Spleen (tissue), 11 donors: ENCODE results near the gene GPR161. TPM values are rescaled to one million over a fixed set of nuclear protein-coding genes. Genes with fewer than 3 reads are reported as not detected.
"Not testable (repeated sequence)": the region's sequence is repeated elsewhere in the genome, so short reads cannot be mapped to it uniquely, and the experiment has no call there.

ENCODE experiments used
- DNase-seq: peaks from one replicate; pipeline ENCODE4 v3.0.0-alpha.2; 2020
- H3K27ac ChIP-seq, 8 donors: fragments of 200-600 bp; sonication (generic) in 7 of 8; 1 replicate in 4 of 8; 2 replicates in 4 of 8; pipeline versions ENCODE4 v1.5.0 to v1.8.0; 2016 to 2021; ENCODE audit warnings: inconsistent platforms in 4 of 8, mild to moderate bottlenecking in 4 of 8, moderate library complexity in 1 of 8
- H3K27me3 ChIP-seq, 7 donors: fragments of 200-600 bp; sonication (generic) in 6 of 7; replicated peaks in 1 of 7; 1 replicate in 4 of 7; 2 replicates in 3 of 7; pipeline versions ENCODE4 v1.5.0 to v1.8.0; 2016 to 2021; ENCODE audit warnings: inconsistent platforms in 3 of 7, mild to moderate bottlenecking in 1 of 7
- H3K36me3 ChIP-seq, 6 donors: fragments of 200-600 bp; sonication (generic) in 5 of 6; 1 replicate in 4 of 6; 2 replicates in 2 of 6; pipeline versions ENCODE4 v1.5.0 to v1.8.0; 2016 to 2021; ENCODE audit warnings: inconsistent platforms in 2 of 6
- H3K4me1 ChIP-seq, 6 donors: fragments of 200-600 bp; sonication (generic) in 5 of 6; 1 replicate in 3 of 6; 2 replicates in 3 of 6; pipeline versions ENCODE4 v1.5.0 to v1.8.0; 2016 to 2021; ENCODE audit warnings: inconsistent platforms in 3 of 6
- H3K4me3 ChIP-seq, 8 donors: fragments of 200-600 bp; sonication (generic) in 7 of 8; 1 replicate in 4 of 8; 2 replicates in 4 of 8; pipeline versions ENCODE4 v1.5.0 to v1.8.0; 2016 to 2021; ENCODE audit warnings: inconsistent platforms in 4 of 8, mild to moderate bottlenecking in 4 of 8, moderate library complexity in 2 of 8
- H3K9me3 ChIP-seq, 8 donors: fragments of 200-600 bp; sonication (generic) in 7 of 8; 1 replicate in 4 of 8; 2 replicates in 4 of 8; pipeline versions ENCODE4 v1.5.0 to v1.8.0; 2016 to 2021; ENCODE audit warnings: inconsistent platforms in 4 of 8
- POLR2A ChIP-seq, 3 donors: fragments of 450-650 bp; IDR thresholded peaks; one replicate each; pipeline ENCODE4 v1.5.1; 2017; ENCODE audit warnings: antibody characterized with exemption in 3 of 3, mild to moderate bottlenecking in 1 of 3
- POLR2AphosphoS5 ChIP-seq, 3 donors: sonication (generic); formaldehyde crosslinking; IDR thresholded peaks; one replicate each; pipeline ENCODE4 v1.5.1; 2017; ENCODE audit warnings: antibody characterized with exemption in 3 of 3
- WGBS, 5 donors: extraction: QIAGEN DNeasy Blood & Tissue Kit in 3 of 5; methylation state at CpG; one replicate each; pipeline versions ENCODE4 v1.1.5 to v1.1.7; 2013 to 2018; 5-methylcytosine and 5-hydroxymethylcytosine counted together
- intact Hi-C: fragments of 100-400 bp; cut with DNase I; formaldehyde crosslinking; loops from one replicate; pipeline ENCODE4 v1.15.0; 2023; ENCODE audit warnings: low total_unique reads
- polyA plus RNA-seq, 3 donors: library from polyadenylated mRNA; stranded (reverse); fragments of 200-250 nt; gene quantifications; one replicate each; pipeline ENCODE4 v1.2.1, GENCODE V29; 2013
- total RNA-seq, 7 donors: library from RNA; depleted of rRNA in 3 of 7; stranded (reverse); fragments of >200 nt in 3 of 7; fragmentation: NEBNext Ultra II Directional in 4 of 7; extraction: Animal tissue kit (Norgen Biotek cat#: 25700) in 4 of 7; gene quantifications; one replicate each; pipeline versions ENCODE4 v1.1.0 to v1.2.1, GENCODE V29; 2016 to 2021
- TF ChIP-seq, protein P1 (sequence below), 11 experiments: fragments of 200-600 bp in 7 of 11; fragments of 450-650 bp in 4 of 11; sonication (generic) in 4 of 11; IDR thresholded peaks in 8 of 11; conservative IDR thresholded peaks in 3 of 11; 1 replicate in 7 of 11; 2 replicates in 4 of 11; pipeline versions ENCODE4 v1.4.0 to v1.8.0; 2016 to 2021; ENCODE audit warnings: antibody characterized with exemption in 11 of 11, inconsistent platforms in 4 of 11, mild to moderate bottlenecking in 1 of 11
- donor health status: healthy with polysubstance abuse.
- donor health status: DM: no; HTN: no; CAD: no; lungs with moderate emphysema.
- donor health status: DM: no; HTN: no; CAD: no.
- donor health status: Bipolar disorder and iron deficiency.
- donor health status: healthy.
- donor health status: DM: no; HTN: no; CAD: no.
- donor health status: DM: yes; HTN: yes; CAD: no.

Gene GPR161
- total and polyA plus RNA-seq, 10 donors, result 0.53 to 5.5 (median 3.6) TPM

DNA sequence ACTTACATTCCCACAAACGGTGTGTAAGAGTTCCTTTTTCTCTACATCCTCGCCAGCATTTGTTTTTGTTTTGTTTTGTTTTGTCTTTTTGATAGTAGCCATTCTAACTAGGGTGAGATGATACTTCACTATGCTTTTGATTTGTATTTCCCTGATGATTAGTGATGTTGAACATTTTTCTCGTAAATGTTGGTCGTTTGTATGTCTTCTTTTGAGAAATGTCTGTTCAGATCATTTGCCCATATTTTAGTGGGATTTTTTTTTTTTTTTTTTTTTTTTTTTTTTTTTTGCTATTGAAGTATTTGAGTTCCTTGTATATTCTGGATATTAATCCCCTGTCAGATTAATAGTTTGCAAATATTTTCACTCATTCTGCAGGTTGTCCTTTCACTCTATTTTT is 19.2 kb upstream of the GPR161 start:
- no peak overlapping the region for H3K4me3 ChIP-seq
- H3K27ac ChIP-seq, result no peak overlapping the region
- DNase-seq, result no peak
- TF ChIP-seq, protein P1, sequence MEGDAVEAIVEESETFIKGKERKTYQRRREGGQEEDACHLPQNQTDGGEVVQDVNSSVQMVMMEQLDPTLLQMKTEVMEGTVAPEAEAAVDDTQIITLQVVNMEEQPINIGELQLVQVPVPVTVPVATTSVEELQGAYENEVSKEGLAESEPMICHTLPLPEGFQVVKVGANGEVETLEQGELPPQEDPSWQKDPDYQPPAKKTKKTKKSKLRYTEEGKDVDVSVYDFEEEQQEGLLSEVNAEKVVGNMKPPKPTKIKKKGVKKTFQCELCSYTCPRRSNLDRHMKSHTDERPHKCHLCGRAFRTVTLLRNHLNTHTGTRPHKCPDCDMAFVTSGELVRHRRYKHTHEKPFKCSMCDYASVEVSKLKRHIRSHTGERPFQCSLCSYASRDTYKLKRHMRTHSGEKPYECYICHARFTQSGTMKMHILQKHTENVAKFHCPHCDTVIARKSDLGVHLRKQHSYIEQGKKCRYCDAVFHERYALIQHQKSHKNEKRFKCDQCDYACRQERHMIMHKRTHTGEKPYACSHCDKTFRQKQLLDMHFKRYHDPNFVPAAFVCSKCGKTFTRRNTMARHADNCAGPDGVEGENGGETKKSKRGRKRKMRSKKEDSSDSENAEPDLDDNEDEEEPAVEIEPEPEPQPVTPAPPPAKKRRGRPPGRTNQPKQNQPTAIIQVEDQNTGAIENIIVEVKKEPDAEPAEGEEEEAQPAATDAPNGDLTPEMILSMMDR (IDR thresholded peaks at IDR 0.05 in 8 of 11, conservative IDR thresholded peaks at IDR 0.05 in 3 of 11), result no peak
- TF ChIP-seq POLR2A (IDR thresholded peaks at IDR 0.05) (no peak), POLR2AphosphoS5 (IDR thresholded peaks at IDR 0.05) (no peak)
- WGBS, 5 donors, result 59 to 88% (median 68%) methylated on average over 4 of the region's 4 CpGs
- intact Hi-C loops, result no loop called here
- H3K4me1 ChIP-seq, result no peaks in the 10 kb centered on the region
- H3K36me3 ChIP-seq, result no peaks in the 10 kb centered on the region
- H3K27me3 ChIP-seq, result no peaks in the 10 kb centered on the region
- peaks cover 0 to 46% (median 37%) of the 10 kb centered on the region in 8 donors for H3K9me3 ChIP-seq

DNA sequence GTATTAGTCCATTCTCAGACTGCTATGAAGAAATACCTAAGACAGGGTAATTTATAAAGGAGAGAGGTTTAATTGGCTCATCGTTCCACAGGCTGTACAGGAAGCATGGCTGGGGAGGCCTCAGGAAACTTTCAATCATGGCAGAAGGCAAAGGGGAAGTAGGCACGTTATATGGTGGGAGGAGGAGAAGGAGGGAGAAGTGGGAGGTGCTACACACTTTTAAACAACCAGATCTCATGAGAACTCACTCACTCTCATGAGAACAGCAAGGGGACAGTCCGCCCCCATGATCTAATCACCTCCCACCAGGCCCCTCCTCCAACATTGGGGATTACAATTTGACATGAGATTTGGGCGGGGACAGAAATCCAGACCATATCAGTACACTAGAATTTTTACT is 18.0 kb upstream of the GPR161 start:
- H3K4me3 ChIP-seq, DNase-seq, H3K4me1 ChIP-seq, H3K36me3 ChIP-seq, H3K27me3 ChIP-seq, intact Hi-C loops, H3K27ac ChIP-seq: not testable (repeated sequence)
- 43 to 52% (median 49%) methylated on average over 4 of the region's 4 CpGs for WGBS, 5 donors
- H3K9me3 ChIP-seq, result peaks cover 0 to 34% (median 25%) of the 10 kb centered on the region in 8 donors

DNA sequence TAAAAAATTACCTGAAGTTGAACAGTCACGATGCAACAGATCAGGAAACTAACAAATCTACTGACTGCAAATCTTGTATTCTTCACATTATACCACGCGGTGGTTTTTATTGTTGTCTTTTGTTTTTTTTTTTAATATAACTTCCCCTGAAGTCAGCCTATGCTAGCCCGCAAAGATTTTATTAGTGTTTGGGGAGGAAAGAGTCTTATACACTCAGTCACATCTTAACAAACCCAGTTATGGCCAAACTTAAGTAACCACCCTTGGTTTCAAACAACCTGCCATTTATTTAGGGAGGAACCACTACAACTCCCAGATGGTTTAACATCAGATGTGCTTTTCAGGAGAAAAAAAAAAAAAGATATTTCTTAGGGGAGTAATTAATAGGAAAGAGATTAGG is 15.2 kb upstream of the GPR161 start:
- Histone ChIP-seq H3K27ac (no peak overlapping the region), H3K4me3 (no peak overlapping the region), H3K36me3 (no peaks in the 10 kb centered on the region), H3K4me1 (peaks cover 0 to 15% (median 10%) of the 10 kb centered on the region in 6 donors), H3K27me3 (no peaks in the 10 kb centered on the region), H3K9me3 (peaks cover 0 to 6% (median under 1%) of the 10 kb centered on the region in 8 donors)
- TF ChIP-seq POLR2A (IDR thresholded peaks at IDR 0.05) (no peak), POLR2AphosphoS5 (IDR thresholded peaks at IDR 0.05) (no peak)
- TF ChIP-seq, protein P1 (IDR thresholded peaks at IDR 0.05 in 8 of 11, conservative IDR thresholded peaks at IDR 0.05 in 3 of 11), result no peak
- DNase-seq, result no peak
- intact Hi-C loops, result no loop called here
- WGBS, 5 donors, result 83 to 95% (median 92%) methylated on average over 4 of the region's 4 CpGs

DNA sequence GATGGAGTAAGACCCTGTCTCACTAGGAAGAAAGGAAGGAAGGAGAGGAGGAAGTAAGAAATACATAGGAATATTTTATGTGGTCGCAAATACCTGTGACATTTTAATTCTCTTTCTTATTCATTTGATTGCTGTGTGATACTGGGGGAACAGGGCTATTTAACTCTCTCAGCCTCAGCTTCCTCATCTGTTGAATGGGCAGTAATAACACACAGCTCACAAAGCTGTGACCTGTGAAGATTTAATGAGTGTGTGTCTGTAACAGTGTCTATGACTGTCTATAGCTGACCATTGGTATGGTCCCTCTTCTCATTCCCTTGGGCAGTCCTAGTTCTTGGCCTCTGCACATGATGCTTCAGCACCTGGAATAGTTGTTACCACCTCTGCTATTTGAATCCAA is 13.6 kb upstream of the GPR161 start:
- H3K27me3 ChIP-seq, result no peaks in the 10 kb centered on the region
- H3K4me3 ChIP-seq, result no peak overlapping the region
- H3K4me1 ChIP-seq, result peaks cover 0 to 25% (median 15%) of the 10 kb centered on the region in 6 donors
- H3K27ac ChIP-seq, result peak overlapping the region in 1 of 8 donors; percentile 65
- no peak for DNase-seq
- intact Hi-C loops, result no loop called here
- H3K36me3 ChIP-seq, result no peaks in the 10 kb centered on the region
- no peaks in the 10 kb centered on the region for H3K9me3 ChIP-seq
- WGBS, 5 donors, result 83 to 94% (median 92%) methylated on average over 1 of the region's 1 CpG
- TF ChIP-seq, protein P1 (IDR thresholded peaks at IDR 0.05 in 8 of 11, conservative IDR thresholded peaks at IDR 0.05 in 3 of 11), result no peak
- no peak for TF ChIP-seq POLR2AphosphoS5 (IDR thresholded peaks at IDR 0.05)
- no peak for TF ChIP-seq POLR2A (IDR thresholded peaks at IDR 0.05)

DNA sequence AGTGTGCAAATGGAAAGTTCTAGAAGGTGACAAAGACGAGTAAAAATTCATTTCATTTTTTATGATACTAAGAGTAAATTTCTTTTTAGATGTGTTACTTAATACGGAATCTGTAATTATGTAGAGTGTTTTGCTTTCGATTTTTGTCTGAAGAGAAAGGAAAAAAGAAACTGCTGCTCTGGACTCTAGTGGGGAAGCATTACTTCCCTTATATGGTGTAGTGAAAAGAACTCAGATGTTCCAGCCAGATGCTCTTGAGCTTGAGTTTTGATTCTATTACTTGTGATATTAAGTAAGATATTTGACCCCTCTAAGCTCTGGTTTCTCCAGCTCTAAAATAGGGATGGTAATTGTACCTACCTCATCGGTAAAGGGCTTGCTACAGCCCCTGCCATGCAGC is 12.2 kb upstream of the GPR161 start:
- Histone ChIP-seq H3K36me3 (no peaks in the 10 kb centered on the region), H3K4me1 (peaks cover 0 to 28% (median 17%) of the 10 kb centered on the region in 6 donors), H3K27ac (peak overlapping the region in 7 of 8 donors; percentile 30 to 67 (median 51)), H3K27me3 (no peaks in the 10 kb centered on the region), H3K4me3 (no peak overlapping the region), H3K9me3 (no peaks in the 10 kb centered on the region)
- intact Hi-C loops, result no loop called here
- no peak for DNase-seq
- 28 to 36% (median 29%) methylated on average over 4 of the region's 4 CpGs for WGBS, 5 donors
- TF ChIP-seq POLR2A (IDR thresholded peaks at IDR 0.05) (no peak), POLR2AphosphoS5 (IDR thresholded peaks at IDR 0.05) (no peak)
- TF ChIP-seq, protein P1 (IDR thresholded peaks at IDR 0.05 in 8 of 11, conservative IDR thresholded peaks at IDR 0.05 in 3 of 11), result no peak
